SK-N-SH (cell line): ENCODE results near the gene CACNA2D3.

ENCODE experiments used
- CTCF ChIP-seq: fragments of 200-600 bp; sonication (generic); IDR thresholded peaks from 2 replicates; pipeline ENCODE4 v1.6.1; 2017; ENCODE audit warnings: antibody characterized with exemption, mild to moderate bottlenecking, moderate library complexity
- POLR2AphosphoS5 ChIP-seq: IDR thresholded peaks from 2 replicates; pipeline ENCODE4 v1.6.1; 2012; ENCODE audit warnings: low read depth, low read length
- USF2 ChIP-seq: fragments of 150-350 bp; IDR thresholded peaks from 2 replicates; pipeline ENCODE4 v1.6.1; 2017; ENCODE audit warnings: antibody characterized with exemption, low read length, low read depth, borderline replicate concordance

GRCh38 chr3:54176106-54176505 lies 53.8 kb downstream of the CACNA2D3 start:
- TF ChIP-seq CTCF (no peak), USF2 (no peak), POLR2AphosphoS5 (no peak)
